CD4-positive, alpha-beta T cell (primary cell): ENCODE data around the gene PPFIBP2. TPM values are rescaled to one million over a fixed set of nuclear protein-coding genes. Genes with fewer than 3 reads are reported as not detected.

ENCODE experiments used
- ATAC-seq: fragments of 200-7000 bp; cut with Tn5 transposase; one replicate; pipeline ENCODE4 v1.10.0; 2022; ENCODE audit warnings: mild to moderate bottlenecking; ENCODE audit not compliant: poor library complexity
- CTCF ChIA-PET: fragments of 350-600 bp; sonication (Branson Sonifier 250); formaldehyde crosslinking; loops from one replicate; lab custom pipeline; 2021; ENCODE audit warnings: antibody characterized with exemption, inconsistent platforms; lab: Charles Lee
- POLR2A ChIA-PET: fragments of 350-600 bp; sonication (Branson Sonifier 250); formaldehyde crosslinking; loops from one replicate; lab custom pipeline; 2021; ENCODE audit warnings: antibody characterized with exemption, inconsistent platforms; lab: Charles Lee
- DNase-seq, 14 experiments: peaks; one replicate each; pipeline ENCODE4 v3.0.0-alpha.2; 2013 to 2020; ENCODE audit warnings: mixed read lengths in 2 of 14
- H3K27ac ChIP-seq, 2 donors: one replicate each; pipeline versions ENCODE4 v1.5.1 to v1.7.0; 2013; ENCODE audit warnings: low read length in 2 of 2, low read depth in 1 of 2, mild to moderate bottlenecking in 1 of 2
- H3K27me3 ChIP-seq, 2 experiments: 1 replicate in 1 of 2; 2 replicates in 1 of 2; pipeline versions ENCODE4 v1.6.1 to v1.7.0; 2013; ENCODE audit warnings: low read length in 2 of 2, control low read depth in 1 of 2, mild to moderate bottlenecking in 1 of 2, moderate library complexity in 1 of 2; ENCODE audit not compliant: insufficient read depth in 2 of 2, control insufficient read depth in 1 of 2
- H3K36me3 ChIP-seq: one replicate; pipeline ENCODE4 v1.6.1; 2013; ENCODE audit warnings: low read length, control low read depth; ENCODE audit not compliant: insufficient read depth
- H3K4me1 ChIP-seq: one replicate; pipeline ENCODE4 v1.6.1; 2013; ENCODE audit warnings: low read length, control low read depth; ENCODE audit not compliant: insufficient read depth
- H3K4me3 ChIP-seq: one replicate; pipeline ENCODE4 v1.5.1; 2013; ENCODE audit warnings: mild to moderate bottlenecking, low read length, moderate library complexity
- H3K9me3 ChIP-seq, 2 experiments: 1 replicate in 1 of 2; 2 replicates in 1 of 2; pipeline versions ENCODE4 v1.6.1 to v1.7.0; 2013; ENCODE audit warnings: low read length in 2 of 2, mild to moderate bottlenecking in 2 of 2, control low read depth in 1 of 2, moderate library complexity in 1 of 2; ENCODE audit not compliant: control insufficient read depth in 1 of 2, insufficient read depth in 1 of 2
- H3K27ac Mint-ChIP-seq: one replicate; pipeline ENCODE4 v1.8.0; 2020; ENCODE audit warnings: mixed read lengths
- H3K27me3 Mint-ChIP-seq: one replicate; pipeline ENCODE4 v1.8.0; 2021; ENCODE audit warnings: mixed read lengths
- H3K36me3 Mint-ChIP-seq: one replicate; pipeline ENCODE4 v1.8.0; 2021; ENCODE audit warnings: low read depth, mixed read lengths
- H3K4me1 Mint-ChIP-seq: one replicate; pipeline ENCODE4 v1.8.0; 2021; ENCODE audit warnings: low read depth, mixed read lengths
- H3K4me3 Mint-ChIP-seq: one replicate; pipeline ENCODE4 v1.8.0; 2020; ENCODE audit warnings: mild to moderate bottlenecking, mixed read lengths
- H3K9me3 Mint-ChIP-seq: one replicate; pipeline ENCODE4 v1.8.0; 2020; ENCODE audit warnings: mixed read lengths
- CTCF ChIP-seq: fragments of 200-600 bp; IDR thresholded peaks from one replicate; pipeline ENCODE4 v1.8.0; 2022; ENCODE audit warnings: antibody characterized with exemption, mild to moderate bottlenecking
- intact Hi-C, 2 experiments: fragments of 100-400 bp; cut with DNase I in 1 of 2; cut with micrococcal nuclease in 1 of 2; formaldehyde crosslinking; loops; one replicate each; pipeline versions ENCODE4 v1.15.1 to v1.9.0; 2023 to 2025; cut with DNase I, micrococcal nuclease
- total RNA-seq, 174 experiments: library from RNA in 2 of 174; stranded (reverse) in 2 of 174; gene quantifications; one replicate each; pipeline ENCODE4 v1.2.3 and lab custom pipeline; 2021 to 2026

The PPFIBP2 gene
- total RNA-seq, 2 experiments from 2014 or later = 27.0 to 35.9 TPM

DNA sequence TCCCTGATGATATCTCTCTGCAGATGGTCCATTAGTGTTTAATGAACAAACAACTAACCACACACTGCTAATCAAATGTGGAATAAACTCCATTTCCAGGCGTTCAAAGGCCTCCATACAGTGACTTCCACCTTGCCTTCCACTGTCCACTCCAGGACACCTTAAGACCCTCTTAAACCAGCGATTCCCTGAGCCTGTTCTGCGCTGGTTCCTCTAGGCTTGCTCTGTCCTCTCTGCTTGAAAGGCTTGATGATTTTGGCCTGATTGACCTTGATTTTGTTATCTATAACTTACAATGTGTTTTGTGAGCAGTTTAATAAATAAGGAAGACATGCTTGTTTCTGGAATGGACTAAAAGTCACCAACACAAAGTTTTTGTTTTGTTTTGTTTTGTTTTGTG is 180.4 kb downstream of the PPFIBP2 start:
- no peak overlapping the region for H3K27ac Mint-ChIP-seq
- no peak overlapping the region for H3K27ac ChIP-seq

GRCh38 chr11:7696424-7696823 is 182.6 kb downstream of the PPFIBP2 start:
- ChIA-PET POLR2A (no interaction called here), CTCF (no interaction called here)
- no peaks in the 10 kb centered on the region for H3K9me3 ChIP-seq
- DNase-seq (no peak), ATAC-seq (no peak)
- H3K27ac Mint-ChIP-seq = no peak overlapping the region
- no peaks in the 10 kb centered on the region for H3K36me3 Mint-ChIP-seq
- TF ChIP-seq CTCF = no peak
- peaks cover 44% of the 10 kb centered on the region for H3K27me3 Mint-ChIP-seq
- peaks cover 14 to 31% of the 10 kb centered on the region in 2 experiments for H3K27me3 ChIP-seq
- no peak overlapping the region for H3K4me3 Mint-ChIP-seq
- no peaks in the 10 kb centered on the region for H3K36me3 ChIP-seq
- H3K9me3 Mint-ChIP-seq = no peaks in the 10 kb centered on the region
- intact Hi-C loops = loop anchor here in 1 of 2 experiments (5.0 to 10.0 kb wide), 2 partner anchors 254 to 288 kb away; partner anchors contain the start of gene EIF3F
- H3K4me1 Mint-ChIP-seq = no peaks in the 10 kb centered on the region
- H3K27ac ChIP-seq = no peak overlapping the region
- no peaks in the 10 kb centered on the region for H3K4me1 ChIP-seq
- no peak overlapping the region for H3K4me3 ChIP-seq

More for the DNA sequence above, 180.4 kb downstream of the PPFIBP2 start:
- H3K27me3 Mint-ChIP-seq = peaks cover 53% of the 10 kb centered on the region
- DNase-seq = no peak
- no peak for ATAC-seq
- Histone ChIP-seq H3K4me3 (no peak overlapping the region), H3K36me3 (no peaks in the 10 kb centered on the region), H3K27me3 (peaks cover 14 to 32% of the 10 kb centered on the region in 2 experiments), H3K4me1 (no peaks in the 10 kb centered on the region), H3K9me3 (no peaks in the 10 kb centered on the region)
- H3K36me3 Mint-ChIP-seq = no peaks in the 10 kb centered on the region
- POLR2A ChIA-PET = no interaction called here
- H3K4me3 Mint-ChIP-seq = no peak overlapping the region
- CTCF ChIA-PET = interaction anchor here (0.7 to 1.2 kb wide), 7 partner anchors 8 to 596 kb away, joined by 3 to 7 read pairs (median 4); partner anchors contain the start of gene EIF3F
- no peaks in the 10 kb centered on the region for H3K9me3 Mint-ChIP-seq
- TF ChIP-seq CTCF = no peak
- intact Hi-C loops = loop anchor here (1.0 to 10.0 kb wide), 5 partner anchors 291 to 882 kb away; partner anchors contain the start of gene EIF3F (in 1 of the 2)
- no peaks in the 10 kb centered on the region for H3K4me1 Mint-ChIP-seq

Other genes with a start within 250 kb of the PPFIBP2 start
- gene OLFML1, start 28.5 kb upstream of the PPFIBP2 start, total RNA-seq = not detected
- not detected for gene CYB5R2, start 159.5 kb downstream of the PPFIBP2 start, total RNA-seq
- gene OVCH2, start 192.5 kb downstream of the PPFIBP2 start, total RNA-seq = not detected